ENCODE measurements around the gene S100A2.

GRCh38 chr1:153563483-153563901 is 2.2 kb downstream of the S100A2 start:
- no peak for TF ChIP-seq CTCF (IDR thresholded peaks at IDR 0.05; ENCODE audit: insufficient read depth, low read length, poor library complexity, severe bottlenecking)
- TF ChIP-seq EZH2phosphoT487 (conservative IDR thresholded peaks at IDR 0.05; ENCODE audit: low read length) = no peak
